Neural progenitor cell (in vitro differentiated cells): ENCODE data around the gene CYB5RL. TPM values are rescaled to one million over a fixed set of nuclear protein-coding genes. Genes with fewer than 3 reads are reported as not detected.
A peak's percentile ranks its signal among the peaks of the same experiment; 100 is the strongest.
"Not testable (repeated sequence)": the region's sequence is repeated elsewhere in the genome, so short reads cannot be mapped to it uniquely, and the experiment has no call there.

ENCODE experiments used
- DNase-seq: peaks from one replicate; pipeline ENCODE4 v3.0.0-alpha.2; 2016; ENCODE audit warnings: low spot score
- H2AFZ ChIP-seq: fragments of 200-600 bp; sonication (generic); replicated peaks from 2 replicates; pipeline ENCODE4 v1.6.1; 2016; ENCODE audit warnings: antibody characterized with exemption
- H3F3A ChIP-seq: fragments of 200-600 bp; sonication (generic); 2 replicates; pipeline ENCODE4 v1.6.1; 2016; ENCODE audit warnings: antibody characterized with exemption, low read depth
- H3K27ac ChIP-seq: fragments of 200-600 bp; sonication (generic); 2 replicates; pipeline ENCODE4 v1.5.1; 2016; ENCODE audit warnings: mild to moderate bottlenecking
- H3K27me3 ChIP-seq: fragments of 200-600 bp; sonication (generic); 2 replicates; pipeline ENCODE4 v1.6.1; 2016; ENCODE audit warnings: mild to moderate bottlenecking, moderate library complexity
- H3K36me3 ChIP-seq: fragments of 200-600 bp; sonication (generic); 2 replicates; pipeline ENCODE4 v1.5.1; 2016
- H3K4me1 ChIP-seq: fragments of 200-600 bp; sonication (generic); 2 replicates; pipeline ENCODE4 v1.6.1; 2016; ENCODE audit warnings: mixed run types
- H3K4me2 ChIP-seq: fragments of 200-600 bp; sonication (generic); 2 replicates; pipeline ENCODE4 v1.6.1; 2016
- H3K4me3 ChIP-seq: fragments of 200-600 bp; sonication (generic); 2 replicates; pipeline ENCODE4 v1.5.1; 2016
- H3K79me2 ChIP-seq: fragments of 200-600 bp; sonication (generic); 2 replicates; pipeline ENCODE4 v1.6.1; 2016; ENCODE audit warnings: low read depth
- H3K9ac ChIP-seq: fragments of 200-600 bp; sonication (generic); 2 replicates; pipeline ENCODE4 v1.6.1; 2016
- H3K9me3 ChIP-seq: fragments of 200-600 bp; sonication (generic); 2 replicates; pipeline ENCODE4 v1.5.1; 2016; ENCODE audit warnings: low read depth
- H4K20me1 ChIP-seq: fragments of 200-600 bp; sonication (generic); 2 replicates; pipeline ENCODE4 v1.6.1; 2016; ENCODE audit warnings: low read depth
- H3K27ac Mint-ChIP-seq: 3 replicates; pipeline ENCODE4 v1.8.0; 2021; ENCODE audit warnings: mixed read lengths
- H3K27me3 Mint-ChIP-seq: 2 replicates; pipeline ENCODE4 v1.8.0; 2022; ENCODE audit warnings: low read depth, mild to moderate bottlenecking, inconsistent platforms, moderate library complexity, mixed read lengths; ENCODE audit not compliant: insufficient read depth
- H3K36me3 Mint-ChIP-seq: 3 replicates; pipeline ENCODE4 v1.8.0; 2021; ENCODE audit warnings: mixed read lengths
- H3K4me1 Mint-ChIP-seq: 3 replicates; pipeline ENCODE4 v1.8.0; 2021; ENCODE audit warnings: mixed read lengths
- H3K4me3 Mint-ChIP-seq: 3 replicates; pipeline ENCODE4 v1.8.0; 2021; ENCODE audit warnings: mild to moderate bottlenecking, moderate library complexity, mixed read lengths
- H3K9me3 Mint-ChIP-seq: 3 replicates; pipeline ENCODE4 v1.8.0; 2020; ENCODE audit warnings: mixed read lengths
- EZH2 ChIP-seq: fragments of 200-600 bp; sonication (generic); IDR thresholded peaks from 2 replicates; pipeline ENCODE4 v1.6.1; 2017; ENCODE audit warnings: antibody characterized with exemption, mild to moderate bottlenecking, moderate library complexity
- EZH2phosphoT487 ChIP-seq: fragments of 200-600 bp; sonication (generic); IDR thresholded peaks from 2 replicates; pipeline ENCODE4 v1.6.1; 2017; ENCODE audit warnings: antibody characterized with exemption
- total RNA-seq: library from RNA; depleted of rRNA; stranded (reverse); fragments of >200 nt; gene quantifications from 2 replicates; pipeline ENCODE4 v1.2.3, GENCODE V29; 2015; ENCODE audit warnings: low replicate concordance
- TF ChIP-seq, protein P1 (sequence below): fragments of 200-600 bp; sonication (generic); IDR thresholded peaks from 2 replicates; pipeline ENCODE4 v1.5.1; 2017; ENCODE audit warnings: antibody characterized with exemption, mild to moderate bottlenecking

CYB5RL gene
- total RNA-seq, 1 donor from 2014 or later: 6.4 TPM

DNA sequence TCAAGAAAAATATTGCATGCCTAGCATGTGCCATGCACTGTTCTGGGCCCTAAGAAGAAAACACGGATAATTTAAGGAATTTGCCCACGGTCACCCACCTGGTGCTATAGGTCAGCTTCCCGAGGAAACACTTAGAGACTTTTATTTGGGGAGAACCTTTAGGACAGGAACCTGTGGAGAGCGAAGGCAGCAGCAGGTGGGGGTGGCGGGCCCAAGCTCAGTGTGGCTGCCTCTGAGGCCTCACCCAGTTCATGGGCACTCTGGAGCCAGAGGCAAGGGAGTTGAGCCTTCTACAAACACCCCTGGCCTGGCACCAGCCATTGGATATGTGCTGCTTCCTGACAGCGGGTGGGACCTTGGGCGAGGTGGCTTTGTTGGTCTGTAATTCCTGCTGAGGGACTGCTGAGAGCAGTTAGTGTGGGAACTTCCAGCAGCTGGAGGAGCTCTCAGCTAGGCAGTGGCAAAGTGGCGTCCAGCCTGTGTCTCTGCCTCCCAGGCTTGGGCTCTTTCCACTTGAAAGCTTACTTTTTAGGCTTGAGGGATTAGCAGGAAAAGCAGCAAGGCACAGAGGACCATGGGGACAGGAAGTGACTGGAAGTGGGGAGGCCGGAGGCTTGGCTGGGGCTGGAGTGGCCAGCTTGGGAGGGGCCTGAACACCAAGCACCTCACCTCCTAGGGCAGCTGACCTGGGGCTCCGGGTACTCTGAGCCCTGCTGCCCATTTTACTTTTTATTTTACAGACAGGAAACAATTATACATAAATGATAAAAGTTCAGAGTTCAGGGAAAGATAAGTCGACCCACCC, 19.3 kb upstream of the CYB5RL start:
- Histone ChIP-seq H3F3A (peaks cover 10% of the 10 kb centered on the region), H3K9me3 (no peaks in the 10 kb centered on the region), H3K9ac (no peak overlapping the region), H3K36me3 (no peaks in the 10 kb centered on the region), H3K4me3 (no peak overlapping the region), H4K20me1 (peaks cover 25% of the 10 kb centered on the region), H2AFZ (no peak overlapping the region), H3K27me3 (no peaks in the 10 kb centered on the region), H3K27ac (peak overlapping the region; percentile 58), H3K79me2 (no peaks in the 10 kb centered on the region), H3K4me2 (no peak overlapping the region), H3K4me1 (no peaks in the 10 kb centered on the region)
- peak; percentile 47 for DNase-seq
- Mint-ChIP-seq H3K4me1 (peaks cover 26% of the 10 kb centered on the region), H3K4me3 (no peak overlapping the region), H3K27ac (no peak overlapping the region), H3K9me3 (no peaks in the 10 kb centered on the region), H3K27me3 (peaks cover 3% of the 10 kb centered on the region), H3K36me3 (peaks cover 35% of the 10 kb centered on the region)
- no peak for TF ChIP-seq EZH2
- no peak for TF ChIP-seq EZH2phosphoT487
- TF ChIP-seq, protein P1, sequence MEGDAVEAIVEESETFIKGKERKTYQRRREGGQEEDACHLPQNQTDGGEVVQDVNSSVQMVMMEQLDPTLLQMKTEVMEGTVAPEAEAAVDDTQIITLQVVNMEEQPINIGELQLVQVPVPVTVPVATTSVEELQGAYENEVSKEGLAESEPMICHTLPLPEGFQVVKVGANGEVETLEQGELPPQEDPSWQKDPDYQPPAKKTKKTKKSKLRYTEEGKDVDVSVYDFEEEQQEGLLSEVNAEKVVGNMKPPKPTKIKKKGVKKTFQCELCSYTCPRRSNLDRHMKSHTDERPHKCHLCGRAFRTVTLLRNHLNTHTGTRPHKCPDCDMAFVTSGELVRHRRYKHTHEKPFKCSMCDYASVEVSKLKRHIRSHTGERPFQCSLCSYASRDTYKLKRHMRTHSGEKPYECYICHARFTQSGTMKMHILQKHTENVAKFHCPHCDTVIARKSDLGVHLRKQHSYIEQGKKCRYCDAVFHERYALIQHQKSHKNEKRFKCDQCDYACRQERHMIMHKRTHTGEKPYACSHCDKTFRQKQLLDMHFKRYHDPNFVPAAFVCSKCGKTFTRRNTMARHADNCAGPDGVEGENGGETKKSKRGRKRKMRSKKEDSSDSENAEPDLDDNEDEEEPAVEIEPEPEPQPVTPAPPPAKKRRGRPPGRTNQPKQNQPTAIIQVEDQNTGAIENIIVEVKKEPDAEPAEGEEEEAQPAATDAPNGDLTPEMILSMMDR: no peak

DNA sequence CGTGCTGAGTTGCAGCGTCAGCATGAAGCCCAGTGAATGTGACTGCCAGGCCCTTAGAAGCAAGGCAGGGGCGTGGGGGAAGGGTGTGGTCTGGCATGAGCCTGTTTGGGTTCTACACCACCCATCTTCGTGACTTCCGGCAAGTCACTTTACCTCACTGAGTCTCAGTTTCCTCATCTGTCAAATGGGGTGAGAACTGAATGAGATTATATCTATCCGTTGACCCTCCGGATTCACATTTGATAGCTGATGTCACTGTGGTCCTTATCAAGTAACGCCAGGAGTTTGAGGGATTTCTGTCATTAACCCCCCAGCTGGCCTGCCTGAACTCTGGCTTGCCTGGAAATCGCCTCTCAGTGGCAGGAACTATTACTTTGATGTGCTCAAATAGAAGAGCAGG, 15.7 kb upstream of the CYB5RL start:
- Mint-ChIP-seq H3K27ac (no peak overlapping the region), H3K36me3 (peaks cover 40% of the 10 kb centered on the region), H3K4me1 (peaks cover 19% of the 10 kb centered on the region), H3K27me3 (peaks cover 2% of the 10 kb centered on the region), H3K9me3 (no peaks in the 10 kb centered on the region), H3K4me3 (no peak overlapping the region)
- Histone ChIP-seq H3K36me3 (no peaks in the 10 kb centered on the region), H3K4me2 (no peak overlapping the region), H3K4me1 (no peaks in the 10 kb centered on the region), H3K4me3 (no peak overlapping the region), H3K79me2 (no peaks in the 10 kb centered on the region), H3F3A (peaks cover 10% of the 10 kb centered on the region), H3K27ac (no peak overlapping the region), H2AFZ (no peak overlapping the region), H3K27me3 (no peaks in the 10 kb centered on the region), H3K9me3 (no peaks in the 10 kb centered on the region), H3K9ac (no peak overlapping the region), H4K20me1 (peaks cover 11% of the 10 kb centered on the region)
- no peak for DNase-seq
- TF ChIP-seq, protein P1: no peak
- TF ChIP-seq EZH2 (no peak), EZH2phosphoT487 (no peak)

- H3K27me3 ChIP-seq: no peaks in the 10 kb centered on the region
- H4K20me1 ChIP-seq: no peaks in the 10 kb centered on the region
- no peaks in the 10 kb centered on the region for H3K4me1 Mint-ChIP-seq
- no peaks in the 10 kb centered on the region for H3K4me1 ChIP-seq
- DNase-seq: no peak
- H3K4me3 Mint-ChIP-seq: no peak overlapping the region
- TF ChIP-seq, protein P1: no peak
- TF ChIP-seq EZH2: no peak
- no peaks in the 10 kb centered on the region for H3K36me3 ChIP-seq
- no peak overlapping the region for H3K4me3 ChIP-seq
- H3K27ac ChIP-seq: no peak overlapping the region
- no peak overlapping the region for H3K4me2 ChIP-seq
- no peaks in the 10 kb centered on the region for H3K79me2 ChIP-seq
- peaks cover 44% of the 10 kb centered on the region for H3K36me3 Mint-ChIP-seq
- no peak overlapping the region for H3K9ac ChIP-seq
- no peaks in the 10 kb centered on the region for H3K9me3 Mint-ChIP-seq
- peaks cover 2% of the 10 kb centered on the region for H3K27me3 Mint-ChIP-seq
- no peaks in the 10 kb centered on the region for H3F3A ChIP-seq
- no peaks in the 10 kb centered on the region for H3K9me3 ChIP-seq
- H2AFZ ChIP-seq: no peak overlapping the region
- no peak overlapping the region for H3K27ac Mint-ChIP-seq
Measured at GRCh38 chr1:54212872-54213271, 13.0 kb upstream of the CYB5RL start.

- H3K79me2 ChIP-seq, H3K4me3 ChIP-seq, H2AFZ ChIP-seq, H3K9me3 Mint-ChIP-seq, H3K36me3 ChIP-seq, H3K4me1 ChIP-seq, H3K4me1 Mint-ChIP-seq, H3K27me3 Mint-ChIP-seq, H3K9me3 ChIP-seq, H3K27ac Mint-ChIP-seq, H4K20me1 ChIP-seq, H3K27me3 ChIP-seq, H3K27ac ChIP-seq, H3K4me2 ChIP-seq, H3K4me3 Mint-ChIP-seq, H3K9ac ChIP-seq, H3F3A ChIP-seq, DNase-seq: not testable (repeated sequence)
- H3K36me3 Mint-ChIP-seq: peaks cover 39% of the 10 kb centered on the region
Measured at GRCh38 chr1:54207896-54208295, 8.1 kb upstream of the CYB5RL start.
